T-cell (primary cell): ENCODE measurements around the gene PCDHB8. TPM values are rescaled to one million over a fixed set of nuclear protein-coding genes. Genes with fewer than 3 reads are reported as not detected.
"Not testable (repeated sequence)": the region's sequence is repeated elsewhere in the genome, so short reads cannot be mapped to it uniquely, and the experiment has no call there.

Source experiments
- ATAC-seq, 4 experiments: fragments of 200-7000 bp in 3 of 4; fragments of 150-1000 bp in 1 of 4; cut with Tn5 transposase; replicated peaks in 1 of 4; 1 replicate in 3 of 4; 2 replicates in 1 of 4; pipeline ENCODE4 v1.10.0; 2021; ENCODE audit warnings: moderate library complexity in 3 of 4, mild to moderate bottlenecking in 2 of 4, moderate number of reproducible peaks in 1 of 4
- CTCF ChIA-PET, 2 donors: fragments of 300-600 bp; sonication (Branson Sonifier 250); formaldehyde crosslinking; loops; one replicate each; lab custom pipeline; 2022; ENCODE audit warnings: antibody characterized with exemption in 2 of 2; lab: Charles Lee
- POLR2A ChIA-PET, 2 donors: fragments of 300-600 bp; sonication (Branson Sonifier 250); formaldehyde crosslinking; loops; one replicate each; lab custom pipeline; 2022; ENCODE audit warnings: antibody characterized with exemption in 2 of 2; lab: Charles Lee
- DNase-seq, 35 experiments: peaks; one replicate each; pipeline versions ENCODE4 v3.0.0 to v3.0.0-alpha.2; 2013 to 2023
- H3K27ac ChIP-seq: one replicate; pipeline ENCODE4 v1.5.1; 2013; ENCODE audit warnings: low read length
- H3K27me3 ChIP-seq, 2 experiments: replicated peaks in 1 of 2; 1 replicate in 1 of 2; 2 replicates in 1 of 2; pipeline versions ENCODE4 v1.6.1 to v1.7.0; 2013; ENCODE audit warnings: low read length in 1 of 2, mixed read lengths in 1 of 2; ENCODE audit not compliant: control insufficient read depth in 2 of 2, insufficient read depth in 2 of 2; ENCODE audit errors: extremely low read depth in 1 of 2
- H3K36me3 ChIP-seq, 2 donors: 1 replicate in 1 of 2; 2 replicates in 1 of 2; pipeline versions ENCODE4 v1.6.1 to v1.7.0; 2013; ENCODE audit warnings: low read length in 1 of 2; ENCODE audit not compliant: control insufficient read depth in 2 of 2, insufficient read depth in 1 of 2; ENCODE audit errors: extremely low read depth in 1 of 2
- H3K4me1 ChIP-seq, 2 experiments: 1 replicate in 1 of 2; 2 replicates in 1 of 2; pipeline versions ENCODE4 v1.6.1 to v1.7.0; 2013; ENCODE audit warnings: low read length in 2 of 2, mixed read lengths in 1 of 2; ENCODE audit not compliant: insufficient read depth in 2 of 2, control insufficient read depth in 1 of 2; ENCODE audit errors: extremely low read depth in 1 of 2
- H3K4me3 ChIP-seq, 2 donors: 1 replicate in 1 of 2; 2 replicates in 1 of 2; pipeline versions ENCODE4 v1.5.1 to v1.7.0; 2013; ENCODE audit warnings: mild to moderate bottlenecking in 2 of 2, low read length in 1 of 2, moderate library complexity in 1 of 2; ENCODE audit not compliant: control insufficient read depth in 1 of 2; ENCODE audit errors: extremely low read depth in 1 of 2
- H3K9me3 ChIP-seq: 2 replicates; pipeline ENCODE4 v1.7.0; 2013
- H3K27ac Mint-ChIP-seq, 2 donors: one replicate each; pipeline ENCODE4 v1.8.0; 2020 to 2021; ENCODE audit warnings: mild to moderate bottlenecking in 2 of 2, mixed read lengths in 2 of 2
- H3K27me3 Mint-ChIP-seq, 2 donors: one replicate each; pipeline ENCODE4 v1.8.0; 2021 to 2022; ENCODE audit warnings: mixed read lengths in 2 of 2
- H3K36me3 Mint-ChIP-seq: one replicate; pipeline ENCODE4 v1.8.0; 2021; ENCODE audit warnings: mixed read lengths
- H3K4me1 Mint-ChIP-seq, 3 donors: one replicate each; pipeline ENCODE4 v1.8.0; 2020 to 2022; ENCODE audit warnings: mixed read lengths in 3 of 3, mild to moderate bottlenecking in 1 of 3
- H3K4me3 Mint-ChIP-seq, 3 donors: one replicate each; pipeline ENCODE4 v1.8.0; 2020 to 2022; ENCODE audit warnings: mild to moderate bottlenecking in 3 of 3, mixed read lengths in 3 of 3, moderate library complexity in 3 of 3
- H3K9me3 Mint-ChIP-seq, 3 donors: one replicate each; pipeline ENCODE4 v1.8.0; 2020 to 2022; ENCODE audit warnings: mixed read lengths in 3 of 3
- WGBS: methylation state at CpG from one replicate; pipeline ENCODE4 v1.1.5; 2013; ENCODE audit warnings: missing lambda C conversion rate; ENCODE audit not compliant: insufficient coverage; 5-methylcytosine and 5-hydroxymethylcytosine counted together
- total RNA-seq, 35 experiments: library from RNA in 6 of 35; stranded (reverse) in 6 of 35; fragments of 120-200 nt in 1 of 35; gene quantifications; one replicate each; pipeline versions ENCODE4 v1.2.1 to v1.2.4 and lab custom pipeline; 2013 to 2026

The PCDHB8 gene
- total RNA-seq, 5 donors from 2014 or later (not counting 1 experiment from before 2014, with no cell fraction given), result not detected

DNA sequence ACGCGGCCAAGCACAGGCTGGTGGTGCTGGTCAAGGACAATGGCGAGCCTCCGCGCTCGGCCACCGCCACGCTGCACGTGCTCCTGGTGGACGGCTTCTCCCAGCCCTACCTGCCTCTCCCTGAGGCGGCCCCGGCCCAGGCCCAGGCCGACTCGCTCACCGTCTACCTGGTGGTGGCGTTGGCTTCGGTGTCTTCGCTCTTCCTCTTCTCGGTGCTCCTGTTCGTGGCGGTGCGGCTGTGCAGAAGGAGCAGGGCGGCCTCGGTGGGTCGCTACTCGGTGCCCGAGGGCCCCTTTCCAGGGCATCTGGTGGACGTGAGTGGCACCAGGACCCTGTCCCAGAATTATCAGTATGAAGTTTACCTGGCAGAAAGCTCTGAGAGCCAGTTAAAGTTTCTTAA is 19.7 kb upstream of the PCDHB8 start:
- H3K9me3 ChIP-seq, H3K4me1 ChIP-seq, H3K27ac ChIP-seq, H3K4me3 ChIP-seq, CTCF ChIA-PET, DNase-seq, H3K27ac Mint-ChIP-seq, ATAC-seq, H3K4me1 Mint-ChIP-seq, POLR2A ChIA-PET, H3K4me3 Mint-ChIP-seq, H3K36me3 ChIP-seq, H3K36me3 Mint-ChIP-seq: not testable (repeated sequence)
- WGBS, result 48% methylated on average over 9 of the region's 28 CpGs
- H3K27me3 ChIP-seq, result peaks cover 6 to 21% of the 10 kb centered on the region in 2 experiments
- Mint-ChIP-seq H3K9me3 (peaks cover 0 to 24% (median 18%) of the 10 kb centered on the region in 3 donors), H3K27me3 (peaks cover 31 to 44% of the 10 kb centered on the region in 2 donors)

DNA sequence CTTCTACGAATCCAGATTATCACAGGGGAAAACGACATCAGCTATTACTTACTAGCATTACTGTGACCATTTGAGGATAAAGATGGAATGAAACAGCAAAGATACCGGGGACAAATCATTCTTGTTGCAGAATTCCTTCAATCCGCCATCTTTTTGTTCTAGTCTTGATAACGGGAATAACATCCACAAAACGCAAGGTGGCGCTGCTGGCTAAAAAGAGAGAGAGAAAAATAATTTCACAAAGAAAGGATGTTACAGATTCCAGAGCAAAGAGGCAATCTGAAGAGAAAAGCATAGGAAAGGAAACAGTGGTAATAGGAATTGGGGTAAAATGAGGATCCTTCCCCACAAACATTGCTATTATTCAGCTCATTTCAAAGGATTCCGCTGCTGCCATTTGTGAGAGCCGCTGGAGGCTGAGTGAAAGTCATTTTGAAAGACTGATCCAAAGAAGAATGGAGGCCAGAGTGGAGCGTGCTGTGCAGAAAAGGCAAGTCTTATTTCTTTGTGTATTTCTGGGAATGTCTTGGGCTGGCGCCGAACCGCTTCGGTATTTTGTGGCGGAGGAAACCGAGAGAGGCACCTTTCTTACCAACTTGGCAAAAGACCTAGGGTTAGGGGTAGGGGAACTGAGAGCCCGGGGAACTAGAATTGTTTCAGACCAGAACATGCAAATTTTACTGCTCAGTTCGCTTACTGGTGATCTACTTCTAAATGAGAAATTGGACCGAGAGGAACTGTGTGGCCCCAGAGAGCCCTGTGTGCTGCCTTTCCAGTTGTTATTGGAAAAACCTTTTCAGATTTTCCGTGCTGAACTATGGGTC is 5.0 kb upstream of the PCDHB8 start, which contains the start of gene PCDHB7:
PCDHB7 (plus strand) TSS at position 264 of the 824 bp plus-strand sequence; CDS start at position 456, 192 bp downstream.
- H3K27me3 Mint-ChIP-seq, result peaks cover 36 to 43% of the 10 kb centered on the region in 2 donors
- ChIA-PET CTCF (interaction anchor here (1.0 to 1.5 kb wide), 2 partner anchors 392 kb away, joined by 3 to 5 read pairs; no protein-coding TSS in a partner anchor), POLR2A (no interaction called here)
- Histone ChIP-seq H3K27ac (no peak within 1 kb of the TSS), H3K4me1 (no peaks in the 10 kb centered on the region), H3K27me3 (peaks cover 0 to 14% of the 10 kb centered on the region in 2 experiments), H3K9me3 (no peaks in the 10 kb centered on the region), H3K36me3 (no peaks in the 10 kb centered on the region), H3K4me3 (no peak within 1 kb of the TSS)
- peaks cover 2 to 7% (median 5%) of the 10 kb centered on the region in 3 donors for H3K4me1 Mint-ChIP-seq
- peak within 1 kb of the TSS in 1 of 3 donors; percentile 3 for H3K4me3 Mint-ChIP-seq
- ATAC-seq (no peak), DNase-seq (peak in 7 of 35 experiments; percentile 5 to 40 (median 12))
- no peaks in the 10 kb centered on the region for H3K36me3 Mint-ChIP-seq
- WGBS, result 52% methylated on average over 9 of the region's 20 CpGs
- H3K27ac Mint-ChIP-seq, result no peak within 1 kb of the TSS
- H3K9me3 Mint-ChIP-seq, result peaks cover 6 to 10% (median 8%) of the 10 kb centered on the region in 3 donors

DNA sequence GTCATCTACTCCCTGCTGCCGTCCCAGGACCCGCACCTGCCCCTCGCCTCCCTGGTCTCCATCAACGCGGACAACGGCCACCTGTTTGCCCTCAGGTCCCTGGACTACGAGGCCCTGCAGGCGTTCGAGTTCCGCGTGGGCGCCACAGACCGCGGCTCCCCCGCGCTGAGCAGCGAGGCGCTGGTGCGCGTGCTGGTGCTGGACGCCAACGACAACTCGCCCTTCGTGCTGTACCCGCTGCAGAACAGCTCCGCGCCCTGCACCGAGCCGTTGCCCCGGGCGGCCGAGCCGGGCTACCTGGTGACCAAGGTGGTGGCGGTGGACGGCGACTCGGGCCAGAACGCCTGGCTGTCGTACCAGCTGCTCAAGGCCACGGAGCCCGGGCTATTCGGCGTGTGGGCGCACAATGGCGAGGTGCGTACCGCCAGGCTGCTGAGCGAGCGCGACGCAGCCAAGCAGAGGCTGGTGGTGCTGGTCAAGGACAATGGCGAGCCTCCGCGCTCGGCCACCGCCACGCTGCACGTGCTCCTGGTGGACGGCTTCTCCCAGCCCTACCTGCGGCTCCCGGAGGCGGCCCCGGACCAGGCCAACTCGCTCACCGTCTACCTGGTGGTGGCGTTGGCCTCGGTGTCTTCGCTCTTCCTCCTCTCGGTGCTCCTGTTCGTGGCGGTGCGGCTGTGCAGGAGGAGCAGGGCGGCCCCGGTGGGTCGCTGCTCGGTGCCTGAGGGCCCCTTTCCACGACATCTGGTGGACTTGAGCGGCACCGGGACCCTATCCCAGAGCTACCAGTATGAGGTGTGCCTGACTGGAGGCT is 3.1 kb upstream of the PCDHB8 start:
- peaks cover 26 to 27% of the 10 kb centered on the region in 2 donors for H3K27me3 Mint-ChIP-seq
- ATAC-seq, H3K9me3 ChIP-seq, H3K27ac ChIP-seq, CTCF ChIA-PET, H3K36me3 ChIP-seq, H3K4me1 ChIP-seq, H3K27ac Mint-ChIP-seq, H3K4me3 ChIP-seq, H3K4me3 Mint-ChIP-seq, H3K9me3 Mint-ChIP-seq, POLR2A ChIA-PET, H3K36me3 Mint-ChIP-seq, DNase-seq, H3K4me1 Mint-ChIP-seq: not testable (repeated sequence)
- H3K27me3 ChIP-seq, result peaks cover 0 to 19% of the 10 kb centered on the region in 2 experiments
- 49% methylated on average over 50 of the region's 79 CpGs for WGBS

DNA sequence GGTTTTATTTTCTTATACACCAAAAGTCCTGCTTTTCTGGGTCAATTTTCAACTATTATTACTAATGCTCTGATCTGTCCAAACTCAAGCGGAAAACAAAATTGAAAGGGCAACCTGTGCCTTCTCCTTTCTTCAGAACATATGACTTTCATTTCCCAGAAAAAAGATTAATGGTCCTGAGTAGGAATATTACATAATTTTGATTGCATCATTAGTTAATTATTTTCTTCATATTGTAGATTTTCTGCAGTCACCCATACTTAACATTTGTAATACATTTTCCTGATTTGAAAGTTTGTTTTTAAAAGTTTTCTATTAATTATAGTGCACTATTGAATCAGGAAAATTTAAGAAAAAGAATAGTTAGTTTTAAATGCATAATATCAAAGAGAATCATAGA is 1.7 kb upstream of the PCDHB8 start:
- Histone ChIP-seq H3K36me3 (no peaks in the 10 kb centered on the region), H3K4me3 (no peak overlapping the region), H3K27me3 (peaks cover 0 to 27% of the 10 kb centered on the region in 2 experiments), H3K9me3 (no peaks in the 10 kb centered on the region), H3K4me1 (no peaks in the 10 kb centered on the region), H3K27ac (no peak overlapping the region)
- H3K36me3 Mint-ChIP-seq, result no peaks in the 10 kb centered on the region
- H3K9me3 Mint-ChIP-seq, result peaks cover 0 to 13% (median 8%) of the 10 kb centered on the region in 3 donors
- WGBS, result no CpG with 5 or more reads among the region's 1 CpG
- DNase-seq (no peak), ATAC-seq (no peak)
- peaks cover 26 to 32% of the 10 kb centered on the region in 2 donors for H3K27me3 Mint-ChIP-seq
- no peak overlapping the region for H3K27ac Mint-ChIP-seq
- peaks cover 2 to 7% (median 5%) of the 10 kb centered on the region in 3 donors for H3K4me1 Mint-ChIP-seq
- H3K4me3 Mint-ChIP-seq, result no peak overlapping the region
- CTCF ChIA-PET, result no interaction called here
- POLR2A ChIA-PET, result no interaction called here

DNA sequence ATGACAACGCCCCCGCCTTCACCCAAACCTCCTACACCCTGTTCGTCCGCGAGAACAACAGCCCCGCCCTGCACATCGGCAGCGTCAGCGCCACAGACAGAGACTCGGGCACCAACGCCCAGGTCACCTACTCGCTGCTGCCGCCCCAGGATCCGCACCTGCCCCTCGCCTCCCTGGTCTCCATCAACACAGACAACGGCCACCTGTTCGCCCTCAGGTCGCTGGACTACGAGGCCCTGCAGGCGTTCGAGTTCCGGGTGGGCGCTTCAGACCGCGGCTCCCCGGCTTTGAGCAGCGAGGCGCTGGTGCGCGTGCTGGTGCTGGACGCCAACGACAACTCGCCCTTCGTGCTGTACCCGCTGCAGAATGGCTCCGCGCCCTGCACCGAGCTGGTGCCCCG is 1.8 kb downstream of the PCDHB8 start:
- H3K36me3 ChIP-seq, DNase-seq, CTCF ChIA-PET, H3K36me3 Mint-ChIP-seq, H3K4me3 ChIP-seq, H3K4me1 Mint-ChIP-seq, H3K4me3 Mint-ChIP-seq, H3K9me3 ChIP-seq, H3K4me1 ChIP-seq, POLR2A ChIA-PET, H3K27ac Mint-ChIP-seq, ATAC-seq, H3K27ac ChIP-seq: not testable (repeated sequence)
- H3K27me3 ChIP-seq, result peaks cover 2 to 24% of the 10 kb centered on the region in 2 experiments
- Mint-ChIP-seq H3K9me3 (peaks cover 7 to 12% (median 7%) of the 10 kb centered on the region in 3 donors), H3K27me3 (peaks cover 22 to 32% of the 10 kb centered on the region in 2 donors)
- WGBS, result 53% methylated on average over 9 of the region's 39 CpGs

DNA sequence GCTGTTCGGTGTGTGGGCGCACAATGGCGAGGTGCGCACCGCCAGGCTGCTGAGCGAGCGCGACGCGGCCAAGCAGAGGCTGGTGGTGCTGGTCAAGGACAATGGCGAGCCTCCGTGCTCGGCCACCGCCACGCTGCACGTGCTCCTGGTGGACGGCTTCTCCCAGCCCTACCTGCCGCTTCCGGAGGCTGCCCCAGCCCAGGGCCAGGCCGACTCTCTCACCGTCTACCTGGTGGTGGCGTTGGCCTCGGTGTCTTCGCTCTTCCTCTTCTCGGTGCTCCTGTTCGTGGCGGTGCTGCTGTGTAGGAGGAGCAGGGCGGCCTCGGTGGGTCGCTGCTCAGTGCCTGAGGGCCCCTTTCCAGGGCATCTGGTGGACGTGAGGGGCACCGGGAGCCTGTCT is 2.3 kb downstream of the PCDHB8 start:
- CTCF ChIA-PET, H3K4me1 Mint-ChIP-seq, H3K4me1 ChIP-seq, ATAC-seq, DNase-seq, H3K36me3 Mint-ChIP-seq, H3K27ac ChIP-seq, H3K9me3 ChIP-seq, H3K36me3 ChIP-seq, H3K4me3 ChIP-seq, POLR2A ChIA-PET, H3K4me3 Mint-ChIP-seq: not testable (repeated sequence)
- peaks cover 5 to 12% (median 8%) of the 10 kb centered on the region in 3 donors for H3K9me3 Mint-ChIP-seq
- peak overlapping the region in 1 of 2 donors; percentile 52 for H3K27ac Mint-ChIP-seq
- H3K27me3 Mint-ChIP-seq, result peaks cover 27 to 35% of the 10 kb centered on the region in 2 donors
- peaks cover 2 to 24% of the 10 kb centered on the region in 2 experiments for H3K27me3 ChIP-seq
- WGBS, result 44% methylated on average over 15 of the region's 32 CpGs
